Measurements from ENCODE around the gene PGBD5. TPM values are rescaled to one million over a fixed set of nuclear protein-coding genes. Genes with fewer than 3 reads are reported as not detected.

Gene PGBD5
- polyA plus RNA-seq, 1 of the 3 experiments (the other 2 are of a cell fraction): 0.15 TPM

GRCh38 chr1:230385930-230386329 lies 40.2 kb downstream of the PGBD5 start (continued):
- TF ChIP-seq SMC3 (IDR thresholded peaks at IDR 0.05; ENCODE audit: low read depth, low read length) (no peak), CHD2 (IDR thresholded peaks at IDR 0.05; ENCODE audit: low read length, partially characterized antibody) (no peak)

GRCh38 chr1:230385158-230385450 lies 41.0 kb downstream of the PGBD5 start:
- TF ChIP-seq EP300 (IDR thresholded peaks at IDR 0.05; ENCODE audit: borderline replicate concordance in 1 of 2, low read depth in 1 of 2, low read length in 1 of 2): no peak
- TF ChIP-seq TEAD4 (IDR thresholded peaks at IDR 0.05; ENCODE audit: borderline replicate concordance, insufficient read depth): no peak
- TF ChIP-seq, protein P1, sequence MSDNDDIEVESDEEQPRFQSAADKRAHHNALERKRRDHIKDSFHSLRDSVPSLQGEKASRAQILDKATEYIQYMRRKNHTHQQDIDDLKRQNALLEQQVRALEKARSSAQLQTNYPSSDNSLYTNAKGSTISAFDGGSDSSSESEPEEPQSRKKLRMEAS (IDR thresholded peaks at IDR 0.05; ENCODE audit: low read depth): no peak
- no peak for TF ChIP-seq GABPA (IDR thresholded peaks at IDR 0.05; ENCODE audit: low read depth)
- TF ChIP-seq ELF1 (IDR thresholded peaks at IDR 0.05): no peak
- TF ChIP-seq, protein P2, sequence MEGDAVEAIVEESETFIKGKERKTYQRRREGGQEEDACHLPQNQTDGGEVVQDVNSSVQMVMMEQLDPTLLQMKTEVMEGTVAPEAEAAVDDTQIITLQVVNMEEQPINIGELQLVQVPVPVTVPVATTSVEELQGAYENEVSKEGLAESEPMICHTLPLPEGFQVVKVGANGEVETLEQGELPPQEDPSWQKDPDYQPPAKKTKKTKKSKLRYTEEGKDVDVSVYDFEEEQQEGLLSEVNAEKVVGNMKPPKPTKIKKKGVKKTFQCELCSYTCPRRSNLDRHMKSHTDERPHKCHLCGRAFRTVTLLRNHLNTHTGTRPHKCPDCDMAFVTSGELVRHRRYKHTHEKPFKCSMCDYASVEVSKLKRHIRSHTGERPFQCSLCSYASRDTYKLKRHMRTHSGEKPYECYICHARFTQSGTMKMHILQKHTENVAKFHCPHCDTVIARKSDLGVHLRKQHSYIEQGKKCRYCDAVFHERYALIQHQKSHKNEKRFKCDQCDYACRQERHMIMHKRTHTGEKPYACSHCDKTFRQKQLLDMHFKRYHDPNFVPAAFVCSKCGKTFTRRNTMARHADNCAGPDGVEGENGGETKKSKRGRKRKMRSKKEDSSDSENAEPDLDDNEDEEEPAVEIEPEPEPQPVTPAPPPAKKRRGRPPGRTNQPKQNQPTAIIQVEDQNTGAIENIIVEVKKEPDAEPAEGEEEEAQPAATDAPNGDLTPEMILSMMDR (IDR thresholded peaks at IDR 0.05): no peak
- H3K27me3 ChIP-seq (ENCODE audit: insufficient read depth): no peaks in the 10 kb centered on the region
- no peak overlapping the region for H3K4me2 ChIP-seq
- no peaks in the 10 kb centered on the region for H3K9me2 ChIP-seq
- no peak for DNase-seq
- H3K79me2 ChIP-seq (ENCODE audit: insufficient read depth): no peaks in the 10 kb centered on the region
- no peak overlapping the region for H2AFZ ChIP-seq (ENCODE audit: low read depth)
- no peaks in the 10 kb centered on the region for H4K20me1 ChIP-seq (ENCODE audit: insufficient read depth)
- H3K4me3 ChIP-seq (ENCODE audit: low read depth in 2 of 2, low read length in 1 of 2): no peak overlapping the region
- no peaks in the 10 kb centered on the region for H3K9me3 ChIP-seq
- H3K4me1 ChIP-seq (ENCODE audit: control insufficient read depth in 1 of 2, insufficient read depth in 2 of 2, low read depth in 1 of 2, low read length in 1 of 2): peaks cover 0 to 29% of the 10 kb centered on the region in 2 experiments; a peak in 2 of 4 replicates
- ChIA-PET CTCF (interaction anchor here (1.2 to 1.8 kb wide), 2 partner anchors 10 to 39 kb away, joined by 3 to 4 read pairs; no protein-coding TSS in a partner anchor), POLR2A (no interaction called here)
- no peaks in the 10 kb centered on the region for H3F3A ChIP-seq (replicated peaks; ENCODE audit: insufficient read depth)
- H3K36me3 ChIP-seq (replicated peaks in 1 of 2; ENCODE audit: control insufficient read depth in 1 of 2, insufficient read depth in 2 of 2, low read length in 1 of 2): no peaks in the 10 kb centered on the region
- H3K27ac ChIP-seq (ENCODE audit: low read depth in 2 of 2, low read length in 1 of 2): no peak overlapping the region
- no peak overlapping the region for H3K9ac ChIP-seq
- WGBS (ENCODE audit: low lambda C conversion rate): 68% methylated on average over 2 of the region's 2 CpGs

DNA sequence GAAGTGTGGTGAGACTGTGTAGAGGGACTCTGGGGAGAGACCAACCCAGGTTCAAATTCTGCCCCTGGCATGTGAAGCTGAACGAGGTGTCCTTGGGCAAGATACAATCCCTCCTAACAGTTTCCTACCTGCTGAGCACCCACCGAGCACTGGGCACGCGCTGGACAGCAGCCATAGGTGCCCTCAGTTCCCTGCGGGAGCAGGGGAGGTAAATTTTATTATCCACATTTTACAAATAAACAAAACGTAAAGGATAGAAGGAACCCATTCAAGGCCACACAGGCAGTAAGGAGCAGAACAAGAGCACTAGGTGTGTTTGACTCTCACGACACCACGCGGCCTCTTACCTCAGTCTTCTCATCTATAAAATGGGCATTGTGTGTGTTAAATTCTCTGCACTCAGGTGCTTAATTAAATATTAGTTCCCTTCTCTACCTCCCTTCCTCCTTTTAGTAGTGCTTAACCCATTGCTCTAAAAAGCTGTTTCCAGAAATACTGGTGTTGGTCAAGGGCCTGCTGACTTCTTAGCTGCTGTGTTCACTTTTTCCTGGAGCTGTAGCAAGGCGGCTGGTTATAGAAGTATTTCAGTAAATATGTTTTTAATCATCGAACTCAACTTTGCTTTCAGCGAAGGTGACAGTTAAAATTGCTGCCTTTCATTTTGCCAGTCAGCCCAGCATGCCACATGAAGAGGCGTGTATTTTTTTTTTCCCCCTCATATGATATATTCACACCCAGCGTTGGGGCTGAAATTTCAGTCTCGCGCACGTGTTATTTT lies 41.6 kb downstream of the PGBD5 start:
- no peaks in the 10 kb centered on the region for H3F3A ChIP-seq (replicated peaks; ENCODE audit: insufficient read depth)
- H3K4me3 ChIP-seq (ENCODE audit: low read depth in 2 of 2, low read length in 1 of 2): no peak overlapping the region
- ChIA-PET CTCF (interaction anchor here (1.2 to 1.8 kb wide), 2 partner anchors 11 to 40 kb away, joined by 3 to 4 read pairs; no protein-coding TSS in a partner anchor), POLR2A (no interaction called here)
- no peaks in the 10 kb centered on the region for H3K9me3 ChIP-seq
- H3K36me3 ChIP-seq (replicated peaks in 1 of 2; ENCODE audit: control insufficient read depth in 1 of 2, insufficient read depth in 2 of 2, low read length in 1 of 2): no peaks in the 10 kb centered on the region
- 59% methylated on average over 17 of the region's 17 CpGs for WGBS (ENCODE audit: low lambda C conversion rate)
- no peak overlapping the region for H3K27ac ChIP-seq (ENCODE audit: low read depth in 2 of 2, low read length in 1 of 2)
- no peak overlapping the region for H3K4me2 ChIP-seq
- no peak overlapping the region for H2AFZ ChIP-seq (ENCODE audit: low read depth)
- no peaks in the 10 kb centered on the region for H3K79me2 ChIP-seq (ENCODE audit: insufficient read depth)
- no peak overlapping the region for H3K9ac ChIP-seq
- no peaks in the 10 kb centered on the region for H3K9me2 ChIP-seq
- no peaks in the 10 kb centered on the region for H3K27me3 ChIP-seq (ENCODE audit: insufficient read depth)
- DNase-seq: no peak
- no peaks in the 10 kb centered on the region for H4K20me1 ChIP-seq (ENCODE audit: insufficient read depth)
- H3K4me1 ChIP-seq (ENCODE audit: control insufficient read depth in 1 of 2, insufficient read depth in 2 of 2, low read depth in 1 of 2, low read length in 1 of 2): peaks cover 0 to 32% of the 10 kb centered on the region in 2 experiments; a peak in 2 of 4 replicates
- TF ChIP-seq ELF1 (IDR thresholded peaks at IDR 0.05) (no peak), TEAD4 (IDR thresholded peaks at IDR 0.05; ENCODE audit: borderline replicate concordance, insufficient read depth) (no peak), NFIC (IDR thresholded peaks at IDR 0.05; ENCODE audit: borderline replicate concordance) (no peak)

Data from SK-N-SH (cell line).